ENCODE results near the gene ZBTB37. TPM values are rescaled to one million over a fixed set of nuclear protein-coding genes. Genes with fewer than 3 reads are reported as not detected.

ZBTB37 gene
- total RNA-seq, 1 experiment from 2014 or later = 3.1 TPM

- no peak for DNase-seq
- peaks cover 31% of the 10 kb centered on the region for H3K36me3 ChIP-seq
- H3K4me3 ChIP-seq = no peak overlapping the region
- no peaks in the 10 kb centered on the region for H3K9me3 ChIP-seq
- H3K27me3 ChIP-seq = no peaks in the 10 kb centered on the region
These were observed 18.8 kb downstream of the ZBTB37 start for GRCh38 chr1:173886746-173887611.

GRCh38 chr1:173887627-173888026 is 19.4 kb downstream of the ZBTB37 start:
- H3K36me3 ChIP-seq = peaks cover 31% of the 10 kb centered on the region
- H3K27me3 ChIP-seq = no peaks in the 10 kb centered on the region
- no peak for DNase-seq
- H3K9me3 ChIP-seq = no peaks in the 10 kb centered on the region
- H3K4me3 ChIP-seq = no peak overlapping the region

GRCh38 chr1:173888749-173889148 is 20.6 kb downstream of the ZBTB37 start:
- H3K4me3 ChIP-seq = no peak overlapping the region
- H3K9me3 ChIP-seq = no peaks in the 10 kb centered on the region
- no peak for DNase-seq
- no peaks in the 10 kb centered on the region for H3K27me3 ChIP-seq
- peaks cover 33% of the 10 kb centered on the region for H3K36me3 ChIP-seq

DNA sequence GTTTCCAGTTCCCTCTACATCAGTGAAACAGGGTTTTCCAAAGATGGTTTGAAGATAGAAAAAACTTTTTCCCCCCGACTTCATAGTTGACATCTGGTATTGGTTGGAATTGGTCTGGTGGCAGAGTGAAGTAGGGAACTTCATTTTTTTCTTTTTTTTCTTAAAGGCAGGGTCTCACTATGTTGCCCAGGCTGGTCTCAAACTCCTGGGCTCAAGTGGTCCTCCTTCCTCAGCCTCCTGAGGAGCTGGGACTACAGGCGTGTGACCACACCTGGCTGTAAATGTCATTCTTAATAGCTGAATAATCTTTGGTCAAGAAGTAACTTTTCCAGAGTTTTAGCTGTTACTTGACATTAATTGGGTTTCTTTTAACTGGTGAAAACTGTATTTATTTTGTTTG is 21.7 kb downstream of the ZBTB37 start:
- H3K9me3 ChIP-seq = no peaks in the 10 kb centered on the region
- H3K4me3 ChIP-seq = no peak overlapping the region
- peaks cover 33% of the 10 kb centered on the region for H3K36me3 ChIP-seq
- no peaks in the 10 kb centered on the region for H3K27me3 ChIP-seq
- no peak for DNase-seq

DNA sequence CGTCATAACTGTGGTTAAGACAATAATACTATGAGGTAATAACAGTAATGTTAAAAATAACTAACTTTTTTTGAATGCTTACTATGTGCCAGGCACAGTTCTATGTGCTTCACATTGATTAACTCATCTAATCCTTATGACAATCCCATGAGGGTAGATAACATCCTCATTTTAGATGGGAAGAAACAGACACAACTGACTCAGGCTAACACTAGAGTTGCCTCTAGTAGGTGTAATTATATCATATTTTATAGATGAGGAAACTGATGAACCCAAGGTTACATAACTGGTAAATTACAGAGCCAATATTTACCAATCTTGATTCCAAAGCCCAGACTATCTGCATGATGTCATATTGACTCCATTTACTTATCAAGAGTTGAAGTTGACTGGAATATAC is 25.4 kb downstream of the ZBTB37 start:
- no peak for DNase-seq
- H3K27me3 ChIP-seq = no peaks in the 10 kb centered on the region
- H3K9me3 ChIP-seq = no peaks in the 10 kb centered on the region
- H3K4me3 ChIP-seq = no peak overlapping the region
- peaks cover 4% of the 10 kb centered on the region for H3K36me3 ChIP-seq

DNA sequence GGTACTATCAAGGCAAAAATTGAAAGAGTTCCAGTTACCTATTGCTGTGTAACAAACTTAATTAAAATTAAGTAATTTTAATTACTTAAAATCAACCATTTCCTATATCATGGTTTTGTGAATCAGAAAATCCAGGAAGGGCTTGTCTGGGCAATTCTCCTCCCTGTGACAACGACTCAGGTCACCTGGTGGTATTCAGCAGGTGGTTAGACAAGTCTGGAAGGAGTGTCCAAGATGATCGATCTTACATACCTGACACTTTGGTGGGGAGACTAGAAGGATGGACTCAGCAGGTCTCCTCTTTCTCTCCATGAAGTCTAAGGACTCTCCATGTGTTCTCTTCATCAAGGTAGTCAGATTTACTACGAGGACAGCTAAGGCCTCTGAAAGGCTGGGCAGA is 26.0 kb downstream of the ZBTB37 start:
- no peaks in the 10 kb centered on the region for H3K27me3 ChIP-seq
- DNase-seq = no peak
- H3K36me3 ChIP-seq = peaks cover 4% of the 10 kb centered on the region
- no peaks in the 10 kb centered on the region for H3K9me3 ChIP-seq
- no peak overlapping the region for H3K4me3 ChIP-seq

- DNase-seq = no peak
- no peaks in the 10 kb centered on the region for H3K27me3 ChIP-seq
- no peaks in the 10 kb centered on the region for H3K9me3 ChIP-seq
- no peak overlapping the region for H3K4me3 ChIP-seq
- no peaks in the 10 kb centered on the region for H3K36me3 ChIP-seq
These were observed 32.2 kb downstream of the ZBTB37 start for GRCh38 chr1:173900427-173900826.

GRCh38 chr1:173900992-173901391 is 32.8 kb downstream of the ZBTB37 start:
- no peaks in the 10 kb centered on the region for H3K9me3 ChIP-seq
- DNase-seq = no peak
- no peaks in the 10 kb centered on the region for H3K27me3 ChIP-seq
- H3K4me3 ChIP-seq = no peak overlapping the region
- no peaks in the 10 kb centered on the region for H3K36me3 ChIP-seq

DNA sequence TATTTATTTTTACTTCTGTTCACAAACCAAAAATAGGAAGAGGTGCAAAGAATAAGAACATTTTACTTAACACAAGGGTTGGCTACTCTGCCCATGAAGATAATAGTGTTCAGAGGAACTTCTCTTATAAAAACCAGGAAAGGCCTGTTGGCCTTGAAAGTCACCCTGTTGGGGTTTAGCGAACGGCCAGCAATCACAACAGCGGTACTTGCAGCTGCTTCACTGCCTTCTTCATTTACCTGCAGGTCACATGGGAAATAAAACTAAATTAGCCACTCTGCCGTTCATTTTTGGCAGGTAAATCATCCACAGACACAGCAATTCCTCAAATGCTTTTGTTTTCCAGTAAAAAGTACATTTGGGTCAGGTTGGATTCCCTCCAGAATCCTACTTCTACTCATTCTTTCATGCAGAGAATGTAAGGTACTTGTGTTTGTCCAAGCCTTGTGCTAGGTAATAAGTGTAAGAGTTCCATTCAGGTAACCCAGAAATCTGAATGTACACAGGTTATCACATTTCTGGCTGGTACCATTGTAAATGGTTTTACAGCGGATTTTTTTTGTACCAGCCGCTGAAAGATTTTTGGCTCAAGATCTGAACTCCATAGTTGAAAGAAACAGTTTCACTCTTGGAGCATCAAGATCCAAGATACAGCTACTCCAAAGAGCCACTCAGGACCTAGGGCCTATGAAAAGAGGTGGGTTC is 35.8 kb downstream of the ZBTB37 start:
- no peak for DNase-seq
- Histone ChIP-seq H3K27me3 (no peaks in the 10 kb centered on the region), H3K4me3 (no peak overlapping the region), H3K36me3 (no peaks in the 10 kb centered on the region), H3K9me3 (no peaks in the 10 kb centered on the region)

GRCh38 chr1:173913111-173913510 is 44.9 kb downstream of the ZBTB37 start:
- Histone ChIP-seq H3K9me3 (no peaks in the 10 kb centered on the region), H3K4me3 (no peak overlapping the region), H3K36me3 (no peaks in the 10 kb centered on the region), H3K27me3 (no peaks in the 10 kb centered on the region)
- DNase-seq = no peak

DNA sequence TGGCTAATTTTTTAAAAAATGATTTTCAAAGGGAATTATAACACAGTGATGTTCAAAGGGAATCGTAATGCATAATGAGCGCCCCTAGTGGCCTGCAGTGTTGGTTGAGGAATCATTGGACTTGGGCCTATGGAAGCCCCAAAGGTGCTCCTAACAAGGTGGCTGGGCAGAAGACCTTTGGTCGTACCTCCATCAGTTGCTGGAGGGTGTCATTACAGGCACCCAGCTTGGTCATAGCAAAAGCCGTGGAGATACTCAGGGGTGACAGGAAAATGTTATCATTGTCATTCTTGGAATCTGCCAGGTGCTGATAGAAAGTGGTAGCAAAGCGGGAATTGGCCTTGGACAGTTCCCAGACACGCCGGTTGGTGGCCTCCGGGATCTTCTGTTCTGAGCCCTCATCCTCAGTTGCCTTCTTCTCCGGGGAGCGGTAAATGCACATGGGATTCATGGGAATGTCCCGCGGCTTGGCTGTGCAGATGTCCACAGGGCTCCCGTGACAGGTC is 46.2 kb downstream of the ZBTB37 start:
- Histone ChIP-seq H3K27me3 (no peaks in the 10 kb centered on the region), H3K9me3 (no peaks in the 10 kb centered on the region), H3K4me3 (no peak overlapping the region), H3K36me3 (no peaks in the 10 kb centered on the region)
- DNase-seq = peak; percentile 24

DNA sequence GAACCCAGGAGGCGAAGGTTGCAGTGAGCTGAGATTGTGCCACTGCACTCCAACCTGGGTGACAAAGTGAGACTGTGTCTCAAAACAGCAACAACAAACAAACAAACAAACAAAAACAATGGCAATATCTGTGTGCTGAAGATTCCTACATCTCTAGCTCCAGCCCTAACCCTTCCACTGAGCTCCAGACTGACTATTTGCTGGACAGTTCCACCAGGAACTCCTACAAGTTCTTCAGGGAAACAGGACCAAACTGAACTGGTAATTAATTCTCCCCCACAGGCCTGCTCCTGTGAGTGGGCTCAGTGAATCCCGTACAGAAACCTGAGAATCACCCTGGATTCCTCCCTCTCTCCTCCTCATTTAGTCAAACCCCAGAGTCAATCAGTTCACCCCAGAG is 47.4 kb downstream of the ZBTB37 start:
- no peak overlapping the region for H3K4me3 ChIP-seq
- no peaks in the 10 kb centered on the region for H3K27me3 ChIP-seq
- H3K36me3 ChIP-seq = no peaks in the 10 kb centered on the region
- DNase-seq = no peak
- no peaks in the 10 kb centered on the region for H3K9me3 ChIP-seq

- DNase-seq = no peak
- Histone ChIP-seq H3K27me3 (no peaks in the 10 kb centered on the region), H3K4me3 (no peak overlapping the region), H3K36me3 (no peaks in the 10 kb centered on the region), H3K9me3 (no peaks in the 10 kb centered on the region)
These were observed 48.5 kb downstream of the ZBTB37 start for GRCh38 chr1:173916667-173917066.

GRCh38 chr1:173917149-173917548 is 49.0 kb downstream of the ZBTB37 start, which contains the start of gene SERPINC1:
SERPINC1 (minus strand) TSS chr1:173917327; CDS start chr1:173917259, 68 bp downstream.
- DNase-seq = no peak
- Histone ChIP-seq H3K9me3 (no peaks in the 10 kb centered on the region), H3K36me3 (no peaks in the 10 kb centered on the region), H3K4me3 (no peak within 1 kb of the TSS), H3K27me3 (peaks cover 1% of the 10 kb centered on the region)

DNA sequence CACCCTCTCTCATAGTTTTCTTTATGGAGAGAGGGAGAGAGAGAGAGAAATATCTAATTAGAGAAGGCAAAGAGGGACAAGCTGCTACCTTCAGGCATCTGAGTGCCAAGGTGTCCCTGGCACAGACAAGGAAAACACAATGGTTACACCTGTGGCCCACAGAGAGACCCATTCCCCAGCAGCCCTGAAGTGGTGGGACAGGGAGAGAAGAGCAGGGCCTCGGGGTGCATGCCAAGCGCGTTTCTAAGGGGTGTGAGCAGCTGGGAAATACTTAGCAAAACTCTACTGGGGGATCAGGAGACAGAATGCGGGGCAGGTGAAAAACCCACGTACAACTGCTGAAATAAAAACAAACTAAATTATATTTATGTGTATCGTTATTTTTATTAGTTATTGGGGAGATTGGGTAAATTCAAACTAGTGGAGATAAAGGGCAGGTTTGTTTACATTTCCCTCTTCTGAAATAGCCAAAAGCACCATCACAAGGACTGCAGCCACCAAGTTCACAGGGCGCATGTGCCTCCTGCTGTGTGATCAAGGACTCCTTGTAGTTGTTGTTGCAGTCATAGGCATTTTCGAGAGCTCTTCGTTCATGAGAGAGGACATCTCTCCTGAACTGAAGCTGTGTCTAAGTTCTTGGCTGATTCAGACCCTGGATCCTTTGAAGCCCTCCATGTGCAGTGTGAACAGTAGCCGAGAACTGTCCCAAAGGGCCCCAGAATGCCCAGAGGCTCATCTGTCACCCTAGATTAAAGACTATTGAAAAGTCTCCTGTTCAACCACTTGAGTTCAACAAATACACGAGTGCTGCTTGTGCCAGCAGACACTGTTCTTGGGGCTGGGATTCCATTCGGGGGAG is 49.7 kb downstream of the ZBTB37 start:
- Histone ChIP-seq H3K36me3 (no peaks in the 10 kb centered on the region), H3K9me3 (no peaks in the 10 kb centered on the region)
- no peak for DNase-seq

DNA sequence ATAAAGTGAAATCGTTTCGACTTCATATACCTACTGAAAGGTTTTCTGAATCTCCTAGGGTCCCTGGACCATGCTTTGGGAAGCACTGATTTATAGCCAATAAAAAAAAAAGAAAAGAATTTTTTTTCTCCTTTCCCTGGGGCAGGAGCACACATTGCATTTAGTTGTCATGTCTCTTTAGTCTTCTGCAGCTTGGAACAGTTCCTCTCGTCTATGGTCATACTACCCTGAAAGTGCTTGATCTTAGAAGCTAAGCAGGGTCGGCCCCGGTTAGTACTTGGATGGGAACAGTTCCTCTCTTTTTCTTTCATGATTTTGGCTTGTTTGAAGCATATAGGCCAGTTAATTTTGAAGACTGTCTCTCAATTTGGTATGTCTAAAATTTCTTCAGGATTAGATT is 52.7 kb downstream of the ZBTB37 start:
- H3K4me3 ChIP-seq = no peak overlapping the region
- no peaks in the 10 kb centered on the region for H3K36me3 ChIP-seq
- no peak for DNase-seq
- no peaks in the 10 kb centered on the region for H3K9me3 ChIP-seq
- peaks cover 3% of the 10 kb centered on the region for H3K27me3 ChIP-seq

More for the DNA sequence above, 49.7 kb downstream of the ZBTB37 start:
- Histone ChIP-seq H3K4me3 (no peak overlapping the region), H3K27me3 (peaks cover 3% of the 10 kb centered on the region)
